Coronary artery (tissue), 2 donors: Measurements from ENCODE around the gene DENND2A.
A peak's percentile ranks its signal among the peaks of the same experiment; 100 is the strongest.
"Not testable (repeated sequence)": the region's sequence is repeated elsewhere in the genome, so short reads cannot be mapped to it uniquely, and the experiment has no call there.

ENCODE experiments used
- DNase-seq: peaks from one replicate; pipeline ENCODE4 v3.0.0-alpha.2; 2017; ENCODE audit warnings: low spot score
- H3K27ac ChIP-seq, 2 donors: fragments of 200-600 bp; sonication (generic); one replicate each; pipeline ENCODE4 v1.5.1; 2016 to 2019
- H3K4me3 ChIP-seq: fragments of 200-600 bp; sonication (generic); 2 replicates; pipeline ENCODE4 v1.5.1; 2016; ENCODE audit warnings: mild to moderate bottlenecking, moderate library complexity
- TF ChIP-seq, protein P1 (sequence below): fragments of 200-600 bp; sonication (generic); IDR thresholded peaks from one replicate; pipeline ENCODE4 v1.5.1; 2019; ENCODE audit warnings: antibody characterized with exemption

The DENND2A gene

DNA sequence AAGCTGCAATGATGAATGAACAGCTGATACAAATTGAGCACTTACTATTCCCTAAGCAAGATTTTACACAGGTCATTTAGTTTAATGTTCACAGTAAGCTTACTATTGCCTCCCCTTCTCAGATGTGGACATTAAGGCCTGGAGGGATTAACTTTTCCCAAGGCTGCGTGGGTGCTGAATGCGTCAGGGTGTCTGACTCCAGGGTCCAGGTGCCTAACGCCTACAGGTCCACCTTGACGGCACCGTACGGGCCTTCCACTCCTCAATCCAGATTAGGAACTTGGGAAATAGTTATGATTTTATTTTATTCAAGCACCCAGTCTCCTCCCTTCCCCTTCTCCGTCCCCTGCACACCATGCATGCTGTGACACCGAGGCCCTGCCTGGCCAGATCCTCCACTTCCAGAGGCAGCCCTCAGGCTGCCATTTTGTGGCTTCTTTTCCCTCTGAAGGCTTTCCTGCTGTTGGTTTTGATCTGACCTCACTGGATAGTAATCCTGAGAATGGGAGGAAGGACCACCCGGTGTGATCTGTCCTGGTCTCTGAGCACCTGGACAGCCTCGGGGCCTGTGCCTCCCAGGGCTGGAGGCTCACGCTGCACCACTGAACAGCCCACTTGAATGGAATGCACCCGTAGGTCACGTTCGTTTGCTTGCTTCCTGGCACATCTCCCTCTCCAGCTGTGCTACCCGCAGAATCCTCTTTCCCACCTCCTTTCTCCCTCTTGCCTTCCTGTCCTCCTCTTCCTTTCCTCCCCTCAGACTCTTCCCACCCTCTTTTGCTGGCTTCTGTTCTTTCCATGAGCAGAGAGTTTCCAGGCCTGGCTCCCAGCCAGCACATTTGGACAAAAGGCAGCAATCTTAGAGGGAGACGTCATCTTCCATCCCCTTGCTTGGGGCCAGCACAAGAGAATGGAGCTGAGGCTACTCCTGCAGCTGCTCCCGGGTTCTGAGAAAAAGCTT, 14.4 kb downstream of the DENND2A start:
- peak; percentile 85 for DNase-seq
- peak overlapping the region; percentile 37 to 81 for H3K27ac ChIP-seq
- peak overlapping the region; percentile 16 for H3K4me3 ChIP-seq
- TF ChIP-seq, protein P1, sequence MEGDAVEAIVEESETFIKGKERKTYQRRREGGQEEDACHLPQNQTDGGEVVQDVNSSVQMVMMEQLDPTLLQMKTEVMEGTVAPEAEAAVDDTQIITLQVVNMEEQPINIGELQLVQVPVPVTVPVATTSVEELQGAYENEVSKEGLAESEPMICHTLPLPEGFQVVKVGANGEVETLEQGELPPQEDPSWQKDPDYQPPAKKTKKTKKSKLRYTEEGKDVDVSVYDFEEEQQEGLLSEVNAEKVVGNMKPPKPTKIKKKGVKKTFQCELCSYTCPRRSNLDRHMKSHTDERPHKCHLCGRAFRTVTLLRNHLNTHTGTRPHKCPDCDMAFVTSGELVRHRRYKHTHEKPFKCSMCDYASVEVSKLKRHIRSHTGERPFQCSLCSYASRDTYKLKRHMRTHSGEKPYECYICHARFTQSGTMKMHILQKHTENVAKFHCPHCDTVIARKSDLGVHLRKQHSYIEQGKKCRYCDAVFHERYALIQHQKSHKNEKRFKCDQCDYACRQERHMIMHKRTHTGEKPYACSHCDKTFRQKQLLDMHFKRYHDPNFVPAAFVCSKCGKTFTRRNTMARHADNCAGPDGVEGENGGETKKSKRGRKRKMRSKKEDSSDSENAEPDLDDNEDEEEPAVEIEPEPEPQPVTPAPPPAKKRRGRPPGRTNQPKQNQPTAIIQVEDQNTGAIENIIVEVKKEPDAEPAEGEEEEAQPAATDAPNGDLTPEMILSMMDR, result no peak

DNA sequence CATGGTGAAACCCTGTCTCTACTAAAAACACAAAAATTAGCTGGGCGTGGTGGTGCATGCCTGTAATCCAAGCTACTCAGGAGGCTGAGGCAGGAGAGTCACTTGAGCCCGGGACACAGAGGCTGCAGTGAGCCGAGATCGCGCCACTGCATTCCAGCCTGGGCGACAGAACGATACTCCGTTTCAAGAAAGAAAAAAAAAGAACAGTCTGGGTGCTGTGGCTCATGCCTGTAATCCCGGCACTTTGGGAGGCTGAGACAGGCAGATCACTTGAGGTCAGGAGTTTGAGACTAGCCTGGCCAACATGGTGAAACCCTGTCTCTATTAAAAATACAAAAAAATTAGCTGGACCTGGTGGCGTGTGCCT, 15.4 kb downstream of the DENND2A start:
- H3K4me3 ChIP-seq, DNase-seq, H3K27ac ChIP-seq: not testable (repeated sequence)

DNA sequence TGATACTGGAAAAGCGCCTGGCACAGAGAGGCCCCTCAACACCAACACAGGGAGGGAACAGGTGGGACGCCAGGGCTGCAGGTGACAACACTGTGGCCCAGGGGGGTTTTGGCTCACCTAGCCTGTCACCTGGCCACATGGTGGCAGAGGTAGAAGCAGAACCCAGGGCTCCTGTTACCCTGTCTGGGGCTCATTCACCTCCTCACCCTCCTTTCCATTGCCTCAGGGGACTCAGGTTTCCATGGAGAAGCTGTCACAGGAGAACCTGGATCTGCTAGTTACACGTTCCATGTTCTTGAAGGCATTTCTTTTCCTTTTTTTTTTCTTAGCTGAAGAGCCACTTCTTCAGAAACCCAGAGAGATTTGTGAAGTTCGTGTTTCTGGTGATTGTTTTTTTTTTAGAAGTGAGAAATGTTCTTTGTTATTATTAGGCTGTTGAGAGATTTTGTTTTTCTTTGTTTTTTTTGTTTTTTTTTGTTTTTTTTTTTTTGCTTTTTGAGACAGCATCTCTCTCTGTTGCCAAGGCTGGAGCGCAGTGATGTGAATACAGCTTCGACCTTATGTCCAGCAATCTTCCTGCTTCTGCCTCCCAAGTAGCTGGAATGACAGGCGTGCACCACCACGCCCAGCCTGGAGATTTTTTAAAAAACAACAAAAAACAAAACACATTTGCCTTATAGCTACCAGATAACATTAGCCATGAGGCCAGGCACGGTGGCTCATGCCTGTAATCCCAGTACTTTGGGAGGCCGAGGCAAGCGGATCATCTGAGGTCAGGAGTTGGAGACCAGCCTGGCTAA, 16.0 kb downstream of the DENND2A start:
- TF ChIP-seq, protein P1, result no peak
- Histone ChIP-seq H3K27ac (no peak overlapping the region), H3K4me3 (no peak overlapping the region)
- DNase-seq, result no peak

DNA sequence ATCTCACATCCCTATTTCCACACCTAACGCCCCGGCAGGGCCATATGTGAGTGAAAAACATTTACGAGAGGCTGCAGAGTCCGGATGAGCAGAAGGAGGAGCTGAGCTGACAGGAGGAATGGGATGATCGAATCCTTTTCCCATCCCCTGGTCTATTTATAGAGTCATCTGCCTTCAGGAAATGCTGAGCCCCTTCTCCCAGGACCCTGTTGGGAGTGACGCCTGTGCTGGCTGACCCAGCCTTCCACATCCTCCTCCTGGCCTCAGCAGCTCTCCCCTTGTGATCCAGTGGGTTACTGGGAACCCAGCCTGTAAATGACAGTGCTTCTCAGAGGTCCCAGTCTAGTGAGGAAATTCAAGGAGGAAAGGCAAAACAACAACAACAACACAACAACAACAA, 16.6 kb downstream of the DENND2A start:
- TF ChIP-seq, protein P1, result no peak
- Histone ChIP-seq H3K4me3 (no peak overlapping the region), H3K27ac (peak overlapping the region in 1 of 2 donors; percentile 31)
- no peak for DNase-seq

DNA sequence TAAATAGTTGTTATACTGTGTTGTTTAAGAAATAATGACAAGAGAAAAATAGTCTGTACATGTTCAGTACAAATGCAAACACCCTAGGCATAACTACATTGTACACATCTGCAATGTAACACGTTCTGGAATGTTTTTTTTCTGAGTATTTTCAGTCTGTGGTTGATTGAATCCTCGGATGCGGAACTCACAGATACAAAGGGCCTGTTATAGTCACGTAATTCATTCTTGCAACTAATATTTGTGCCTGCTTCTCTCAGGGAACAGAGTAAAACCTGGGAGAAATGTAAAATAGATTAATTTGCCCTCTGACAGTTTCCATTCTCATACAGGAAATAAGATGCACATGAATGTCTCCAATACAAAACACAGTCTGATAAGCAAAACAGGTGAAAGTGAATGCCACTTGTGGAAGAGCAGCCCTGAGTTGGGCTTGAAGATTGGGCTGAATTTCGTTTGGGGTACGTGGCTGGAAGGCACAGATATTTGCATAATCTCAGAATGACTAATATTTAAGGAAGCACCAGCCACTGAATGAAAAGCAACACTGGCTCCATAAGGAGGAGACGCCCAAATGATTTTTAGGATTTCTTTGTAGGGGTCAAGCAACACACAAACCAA, 19.1 kb downstream of the DENND2A start:
- no peak overlapping the region for H3K4me3 ChIP-seq
- TF ChIP-seq, protein P1, result no peak
- no peak for DNase-seq
- H3K27ac ChIP-seq, result peak overlapping the region in 1 of 2 donors; percentile 20

DNA sequence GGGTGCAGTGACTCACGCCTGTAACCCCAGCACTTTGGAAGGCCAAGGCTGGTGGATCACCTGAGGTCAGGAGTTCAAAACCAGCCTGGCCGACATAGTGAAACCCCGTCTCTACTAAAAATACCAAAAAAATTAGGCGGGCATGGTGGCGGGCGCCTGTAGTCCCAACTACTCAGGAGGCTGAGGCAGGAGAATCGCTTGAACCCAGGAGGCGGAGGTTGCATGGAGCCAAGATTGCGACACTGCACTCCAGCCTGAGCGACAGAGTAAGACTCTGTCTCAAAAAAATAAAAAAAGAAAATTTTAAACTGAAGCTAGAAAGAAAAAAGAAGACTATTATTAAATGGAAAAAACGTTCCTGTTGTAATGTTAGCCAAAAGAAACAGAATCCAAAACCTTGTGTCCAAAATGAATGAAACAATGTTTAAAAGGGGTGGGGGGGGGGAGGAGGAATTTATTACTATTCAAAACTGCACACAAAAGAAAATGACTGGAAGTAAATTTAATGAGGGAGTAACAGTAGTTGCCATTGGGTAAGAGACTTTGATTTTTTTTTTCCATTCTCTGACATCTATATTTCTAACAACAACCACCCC, 20.6 kb downstream of the DENND2A start:
- not testable (repeated sequence) for H3K27ac ChIP-seq, DNase-seq, H3K4me3 ChIP-seq

DNA sequence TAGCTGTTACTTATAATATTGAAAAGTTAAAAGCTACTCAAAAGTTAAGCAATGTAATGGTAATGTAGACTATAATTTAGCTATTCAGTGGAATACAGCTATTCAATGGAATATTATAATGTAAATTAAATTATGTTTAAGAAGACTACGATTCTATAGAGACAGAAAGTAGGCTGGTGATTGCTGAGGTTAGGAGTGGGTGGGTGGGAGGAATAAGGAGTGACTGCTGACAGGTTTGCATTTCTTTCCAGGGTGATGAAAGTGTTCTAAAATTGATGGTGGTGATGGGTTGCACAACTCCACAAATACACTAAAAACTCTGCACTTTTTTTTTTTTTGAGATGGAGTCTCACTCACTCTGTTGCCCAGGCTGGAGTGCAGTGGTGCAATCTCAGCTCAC, 21.4 kb downstream of the DENND2A start:
- Histone ChIP-seq H3K4me3 (no peak overlapping the region), H3K27ac (no peak overlapping the region)
- TF ChIP-seq, protein P1, result no peak
- DNase-seq, result no peak
